CD4-positive, alpha-beta T cell treated with Interleukin-4 for 4 hours (primary cell): ENCODE results near the gene ITPRIPL2.

Experiments used
- DNase-seq: peaks from one replicate; pipeline ENCODE4 v3.0.0-alpha.2; 2020

Gene ITPRIPL2

DNA sequence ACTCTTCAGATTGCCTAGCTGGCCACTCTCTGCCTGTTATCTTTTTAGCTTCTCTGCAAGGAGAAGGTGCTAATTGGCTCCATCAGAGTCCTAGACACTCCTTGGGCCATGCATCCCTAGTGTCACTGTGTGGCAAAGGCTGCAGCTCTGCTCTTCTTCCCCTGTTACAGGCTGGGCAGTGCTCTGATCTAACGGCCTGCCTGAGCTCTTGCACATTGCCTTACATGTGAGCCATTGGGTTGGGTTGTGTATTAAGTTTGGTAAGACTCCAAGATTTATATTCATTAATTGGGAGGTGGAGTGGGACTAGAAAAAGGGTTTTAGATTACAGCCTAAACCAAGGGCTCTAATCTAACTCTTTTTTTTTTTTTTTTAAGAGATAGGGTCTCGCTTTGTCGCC, 31.2 kb downstream of the ITPRIPL2 start:
- no peak for DNase-seq

DNA sequence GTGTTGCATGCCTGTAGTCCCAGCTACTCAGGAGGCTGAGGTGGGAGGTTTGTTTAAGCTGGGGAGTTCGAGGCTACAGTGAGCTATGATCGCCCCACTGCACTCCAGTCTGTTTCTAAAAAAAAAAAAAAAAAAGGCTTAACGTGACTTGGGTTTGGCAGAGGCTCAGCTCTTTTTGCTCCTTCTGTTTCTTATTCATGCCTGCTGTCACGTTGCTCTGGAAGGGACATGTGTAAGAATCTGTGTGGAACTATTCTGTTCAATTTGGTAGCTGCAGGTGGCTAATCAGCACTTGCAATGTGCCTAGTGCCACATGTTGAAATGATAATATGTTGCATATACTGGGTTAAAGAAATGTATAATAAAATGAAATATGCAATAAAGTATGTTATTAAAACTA, 33.4 kb downstream of the ITPRIPL2 start:
- no peak for DNase-seq

DNA sequence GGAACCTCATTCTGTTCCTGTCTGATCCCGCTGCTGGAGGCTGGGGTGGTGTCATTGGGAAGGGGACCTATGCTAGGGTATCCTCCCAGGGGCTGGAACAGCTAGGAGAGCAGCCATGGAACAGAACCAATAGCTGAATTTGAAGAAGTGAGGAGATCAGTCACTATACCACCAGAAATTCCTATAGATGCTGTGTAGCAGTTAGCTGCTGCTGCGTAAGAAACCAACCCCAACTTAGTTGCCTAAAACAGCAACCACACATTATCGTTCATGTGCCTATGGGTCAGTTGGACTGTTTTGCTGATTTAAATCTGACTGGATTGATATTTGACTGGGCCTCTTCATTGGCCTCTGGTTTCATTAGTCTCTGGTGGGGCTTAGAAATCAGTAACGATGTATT, 33.9 kb downstream of the ITPRIPL2 start:
- DNase-seq = no peak

DNA sequence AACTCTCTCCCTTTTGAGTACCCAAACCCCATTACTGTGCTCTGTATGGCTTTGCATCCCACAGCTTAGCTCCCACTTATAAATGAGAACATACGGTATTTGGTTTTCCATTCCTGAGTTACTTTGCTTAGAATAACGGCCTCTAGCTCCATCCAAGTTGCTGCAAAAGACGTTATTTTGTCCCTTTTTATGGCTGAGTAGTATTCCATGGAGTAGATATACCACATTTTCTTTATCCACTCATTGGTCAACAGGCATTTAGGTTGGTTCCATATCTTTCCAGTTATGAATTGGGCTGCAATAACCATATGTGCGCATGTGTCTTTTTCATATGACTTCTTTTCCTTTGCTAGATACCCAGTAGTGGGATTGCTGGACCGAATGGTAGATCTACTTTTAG, 34.4 kb downstream of the ITPRIPL2 start:
- DNase-seq = no peak

DNA sequence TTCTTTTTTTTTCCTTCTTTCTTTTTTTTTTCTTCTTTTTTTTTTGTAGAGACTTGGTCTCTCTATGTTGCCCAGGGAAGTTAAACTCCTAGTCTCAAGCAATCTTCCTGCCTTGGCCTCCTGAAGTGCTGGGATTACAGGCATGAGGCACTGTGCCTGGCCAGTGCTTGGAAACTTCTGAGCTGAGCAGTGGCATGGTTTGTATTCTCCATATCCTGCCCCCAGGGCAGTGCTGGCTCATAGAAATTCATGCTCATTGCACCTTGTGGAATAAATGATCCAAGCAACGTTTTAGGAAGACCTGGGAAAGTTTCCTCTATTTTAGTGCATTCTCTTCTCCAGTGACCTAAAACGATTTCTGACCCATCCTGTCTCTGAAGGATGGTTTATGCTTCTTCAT, 37.5 kb downstream of the ITPRIPL2 start:
- no peak for DNase-seq

DNA sequence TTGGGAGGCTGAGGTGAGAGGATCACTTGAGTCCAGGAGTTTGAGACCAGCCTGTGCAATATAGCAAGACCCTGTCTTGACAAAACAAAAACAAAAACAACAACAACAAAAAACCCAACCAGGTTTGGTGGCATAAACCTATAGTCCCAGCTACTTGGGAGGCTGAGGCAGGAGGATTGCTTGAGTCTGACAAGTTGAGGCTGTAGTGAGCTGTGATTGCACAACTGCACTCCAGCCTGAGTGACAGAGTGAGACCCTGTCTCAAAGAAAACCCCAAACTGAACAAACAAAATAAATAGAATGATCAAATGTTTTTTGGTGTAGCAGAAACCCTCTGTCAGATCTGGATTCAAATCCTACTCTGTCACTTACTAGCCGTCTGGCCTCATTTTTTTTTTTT, 38.3 kb downstream of the ITPRIPL2 start:
- DNase-seq = no peak

DNA sequence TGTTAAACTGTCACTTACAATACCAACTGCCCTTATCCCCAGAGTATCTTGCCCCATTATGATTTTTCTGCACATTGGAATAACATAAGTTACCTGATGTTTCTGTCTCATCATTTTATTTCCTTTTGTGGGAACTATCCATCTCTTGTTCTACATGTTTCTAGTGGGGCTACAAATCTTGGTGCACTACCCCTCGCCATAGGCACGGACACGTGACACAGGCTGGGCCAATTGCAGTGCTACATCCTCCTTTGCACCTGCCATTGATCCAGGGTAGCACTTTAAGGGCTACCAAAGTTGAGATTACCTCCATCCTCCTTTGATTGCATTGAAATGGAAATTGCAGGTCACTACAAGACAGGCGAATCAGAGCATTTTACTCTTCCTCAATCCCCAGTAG, 40.1 kb downstream of the ITPRIPL2 start:
- no peak for DNase-seq

DNA sequence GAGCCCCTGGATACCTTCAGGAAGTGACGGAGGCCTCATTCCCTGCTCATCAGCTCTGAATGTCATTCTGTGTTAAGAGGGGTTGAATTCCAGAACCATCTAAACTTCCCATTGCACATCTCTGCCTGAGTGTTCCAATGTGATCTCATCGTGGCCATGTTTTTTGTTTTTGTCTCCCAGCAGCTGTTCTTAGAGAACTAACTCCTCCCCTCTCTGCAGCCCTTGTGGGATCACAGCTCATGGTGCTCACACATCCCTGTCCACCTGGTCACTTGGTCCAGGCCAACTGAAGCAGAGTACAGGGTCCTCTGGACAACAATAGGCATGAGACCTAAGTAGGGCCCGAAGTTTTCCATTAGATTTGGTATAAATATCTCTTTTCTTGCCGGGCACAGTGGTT, 48.3 kb downstream of the ITPRIPL2 start:
- no peak for DNase-seq

DNA sequence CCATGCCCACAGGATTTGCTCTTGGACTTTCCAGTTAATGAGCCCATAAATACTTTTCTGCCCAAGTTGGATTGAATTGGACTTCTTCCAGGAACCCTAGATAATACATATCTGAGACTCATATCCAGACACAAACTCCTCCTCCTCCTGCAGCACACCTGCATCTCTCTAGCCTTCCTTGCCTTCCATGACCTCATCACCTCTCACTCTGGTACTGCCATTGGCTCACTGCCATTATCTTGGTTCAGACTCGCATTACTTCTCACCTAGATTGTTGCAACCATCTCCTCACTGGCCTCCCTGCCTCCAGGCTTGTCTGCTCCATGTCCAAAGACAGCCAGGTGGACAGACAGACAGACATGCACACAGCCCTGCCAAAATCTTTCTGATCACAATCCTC, 49.5 kb downstream of the ITPRIPL2 start:
- DNase-seq = no peak

DNA sequence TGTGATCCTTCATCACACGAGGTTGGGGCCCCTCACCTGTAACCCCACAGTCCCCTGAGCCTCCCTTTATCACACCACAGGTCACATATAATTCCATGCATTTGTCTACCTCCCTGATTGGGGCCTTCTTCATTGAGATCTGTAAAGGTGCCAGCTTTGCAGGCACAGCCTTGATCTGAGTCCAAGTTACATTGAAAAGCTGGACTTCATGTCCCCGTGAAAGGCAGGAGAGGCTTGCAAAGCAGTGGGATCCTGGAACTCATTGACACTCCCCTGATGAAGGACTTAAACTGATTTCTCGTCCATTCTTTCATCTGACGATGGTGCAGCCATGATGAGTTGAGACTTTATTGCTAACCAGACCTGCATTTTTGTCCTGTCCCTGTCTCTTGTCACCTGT, 50.5 kb downstream of the ITPRIPL2 start:
- DNase-seq = no peak

DNA sequence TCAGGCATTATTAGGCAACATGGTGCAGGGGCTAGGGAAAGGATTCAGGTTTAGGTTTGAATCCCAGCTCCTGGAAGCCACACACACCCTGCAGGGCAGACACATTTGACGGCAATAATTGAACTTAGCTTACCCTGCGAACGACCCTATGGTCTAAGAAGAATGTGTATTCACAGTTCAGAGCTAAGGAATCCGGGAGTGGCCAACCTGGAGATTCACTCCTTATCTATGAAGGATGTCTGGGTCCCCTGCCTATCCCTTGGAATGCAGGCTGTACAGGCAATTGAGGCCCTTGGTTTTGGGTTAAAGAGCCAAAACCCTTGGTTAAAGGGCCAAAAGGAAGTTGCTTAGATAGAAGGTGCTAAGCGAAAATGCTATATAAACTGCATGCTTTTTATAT, 51.3 kb downstream of the ITPRIPL2 start:
- DNase-seq = no peak

DNA sequence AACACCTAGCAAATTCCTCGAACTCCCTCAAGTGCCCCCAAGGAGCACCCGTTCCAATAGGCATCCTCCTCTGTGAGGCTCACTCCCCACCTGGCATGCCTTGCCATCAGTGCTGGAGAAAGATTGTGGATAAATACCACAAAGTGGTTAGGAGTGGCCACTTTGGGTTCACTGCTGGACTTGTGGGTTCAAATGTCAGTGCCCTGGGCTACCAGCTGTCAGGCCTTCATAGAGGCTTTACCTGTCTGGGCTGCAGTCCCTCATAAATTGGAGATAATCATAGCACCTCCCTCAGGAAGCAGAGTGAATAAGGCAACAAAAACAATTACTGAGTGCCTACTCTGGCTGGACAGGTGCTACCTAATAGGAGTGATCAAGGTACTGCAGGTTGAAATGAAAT, 52.7 kb downstream of the ITPRIPL2 start:
- DNase-seq = no peak

DNA sequence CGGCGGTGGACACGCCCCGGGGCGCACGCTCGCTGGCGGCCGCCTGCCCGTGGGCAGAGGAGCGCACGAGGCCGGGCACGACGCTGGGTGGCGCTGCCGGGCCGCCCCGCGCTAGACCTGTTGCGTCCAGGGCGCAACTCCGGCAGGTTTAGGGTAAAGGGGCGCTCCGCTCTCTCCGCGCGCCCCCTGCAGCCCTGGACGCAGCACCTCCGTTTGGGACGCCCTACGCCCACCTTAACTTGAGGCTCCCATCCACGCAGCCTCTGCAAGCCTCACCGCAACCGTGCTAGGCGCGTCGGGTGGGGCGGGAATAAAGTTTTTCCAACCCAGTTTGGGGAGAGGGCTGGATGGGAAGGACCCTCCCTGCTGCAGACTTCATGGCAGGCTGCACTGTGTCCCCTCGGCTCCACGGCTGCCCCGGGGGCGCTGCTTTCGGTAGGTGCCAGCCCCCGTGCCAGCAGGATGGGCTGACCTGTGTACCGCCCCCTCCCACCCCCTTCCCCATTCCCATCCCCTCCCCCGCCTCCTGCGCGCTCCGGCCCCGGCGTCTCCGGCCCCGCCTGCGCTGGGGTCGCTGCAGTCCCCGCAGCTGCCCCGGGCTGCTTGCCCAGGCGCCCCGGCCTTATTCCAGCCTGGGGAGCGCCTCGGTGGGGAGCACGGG, 54.1 kb downstream of the ITPRIPL2 start, which contains the start of gene SYT17:
Gene SYT17, plus strand, starts transcription at position 531 of the 661 bp plus-strand sequence. CDS start 407 bp downstream, outside the sequence.
- DNase-seq = no peak

DNA sequence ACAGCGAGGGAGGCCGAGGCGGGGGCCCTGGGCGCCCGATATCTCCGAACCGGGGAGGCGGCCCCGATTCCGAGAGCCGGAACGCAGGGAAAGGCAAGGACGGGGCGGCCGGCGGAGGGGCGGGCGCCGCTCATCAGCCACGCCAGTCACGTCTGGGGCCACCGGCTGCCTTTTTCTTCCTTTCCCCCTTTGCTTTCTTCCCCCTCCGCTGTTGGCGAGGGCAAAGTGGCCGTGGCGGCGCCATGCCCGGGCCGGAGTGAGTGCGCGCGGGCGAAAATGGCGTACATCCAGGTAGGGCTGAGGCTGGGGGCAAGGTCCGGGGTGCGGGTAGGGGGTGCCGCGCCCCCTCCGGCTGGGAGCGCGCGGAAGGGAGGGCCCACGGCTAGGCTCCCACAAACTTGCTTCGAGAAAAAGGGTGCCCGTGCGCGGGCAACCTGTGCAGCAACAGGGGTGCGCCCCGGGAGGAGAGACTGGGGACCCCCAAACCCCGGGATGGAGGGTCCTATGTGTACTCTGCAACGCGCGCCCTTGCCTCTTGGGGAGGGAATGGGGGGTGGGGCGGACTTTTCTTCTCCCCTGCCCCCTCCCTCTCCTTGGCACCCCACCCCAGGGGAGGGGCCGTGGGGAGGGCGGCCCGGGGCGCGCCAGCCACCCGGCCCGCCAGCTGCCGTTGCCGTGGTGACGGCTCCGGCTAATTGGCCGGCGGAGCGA, 54.8 kb downstream of the ITPRIPL2 start:
- DNase-seq = no peak

DNA sequence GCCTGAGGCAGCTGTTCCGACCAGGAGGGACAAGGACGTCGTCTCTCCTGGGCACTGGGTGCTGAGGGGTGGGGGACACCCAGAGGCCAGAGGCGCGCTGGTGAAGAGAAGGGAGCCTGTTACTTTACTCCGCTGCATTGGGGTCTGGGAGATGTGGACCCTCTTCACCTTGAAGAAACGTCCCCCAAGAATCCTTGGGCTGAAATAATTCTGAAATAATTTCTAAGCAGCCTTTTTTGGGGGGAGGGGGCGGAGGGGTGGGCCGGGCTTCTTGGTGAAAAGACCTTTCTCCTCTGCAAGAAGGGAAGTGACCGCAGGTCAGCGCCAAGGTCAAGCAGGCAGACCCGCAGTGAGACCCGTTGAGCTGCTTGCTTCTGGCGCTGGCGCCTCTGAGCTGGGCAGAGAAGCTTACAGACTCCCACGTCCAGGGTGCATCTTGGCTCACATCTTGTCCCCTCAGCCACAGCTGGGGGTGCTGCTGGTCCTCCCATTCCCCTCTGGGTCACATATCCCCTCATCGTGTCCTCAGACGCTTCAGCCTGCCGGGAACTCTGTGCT, 55.4 kb downstream of the ITPRIPL2 start:
- no peak for DNase-seq

DNA sequence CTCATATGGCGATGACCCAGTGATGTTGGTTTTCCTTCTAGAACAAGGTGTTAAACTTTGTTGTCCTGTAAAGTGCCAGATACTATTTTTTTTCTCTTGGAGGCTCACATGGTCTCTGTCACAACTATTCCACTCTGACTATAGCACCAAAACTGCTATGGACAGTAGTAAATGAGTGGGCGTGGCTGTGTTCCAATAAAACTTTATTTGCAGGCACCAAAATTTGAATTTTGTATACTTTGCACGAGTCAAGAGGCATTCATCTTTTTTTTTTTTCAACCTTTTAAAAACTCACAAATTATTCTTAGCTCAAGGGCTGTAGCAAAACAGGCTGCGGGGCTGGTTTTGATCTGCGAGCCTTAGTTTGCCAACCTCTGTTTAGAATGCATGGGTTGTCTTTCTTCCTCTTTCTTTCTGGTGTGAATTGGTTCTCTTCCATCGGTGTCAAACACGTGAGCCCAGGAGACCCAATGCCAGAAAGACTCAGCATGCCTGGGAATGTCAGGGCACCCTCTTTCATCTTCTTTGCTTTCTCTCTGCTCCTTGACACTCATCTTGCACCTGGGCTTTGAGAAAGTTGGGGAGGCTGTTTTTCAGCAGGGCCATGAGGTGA, 56.4 kb downstream of the ITPRIPL2 start:
- DNase-seq = no peak
